Measurements from ENCODE around the gene BLTP1.

DNA sequence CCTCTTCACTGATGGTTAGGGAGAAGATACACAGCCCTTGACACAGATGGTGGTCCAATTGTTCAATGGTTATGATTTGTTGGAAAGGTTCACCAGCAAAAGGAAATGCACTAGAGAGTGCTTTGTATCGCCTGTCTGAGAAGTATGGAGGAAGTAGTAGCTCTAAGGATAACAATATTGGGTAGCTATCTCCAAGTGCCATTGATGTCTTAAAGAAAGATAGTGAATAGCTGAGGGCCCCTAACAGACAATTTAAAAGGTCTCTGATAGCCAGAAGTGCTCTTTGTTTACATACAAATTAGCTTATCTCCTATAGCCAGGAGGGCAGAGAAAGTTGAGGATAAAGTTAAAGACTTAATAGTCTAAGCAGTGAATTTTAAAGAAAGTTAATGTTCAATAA is 33.9 kb upstream of the BLTP1 start:
- TF ChIP-seq, protein P1, sequence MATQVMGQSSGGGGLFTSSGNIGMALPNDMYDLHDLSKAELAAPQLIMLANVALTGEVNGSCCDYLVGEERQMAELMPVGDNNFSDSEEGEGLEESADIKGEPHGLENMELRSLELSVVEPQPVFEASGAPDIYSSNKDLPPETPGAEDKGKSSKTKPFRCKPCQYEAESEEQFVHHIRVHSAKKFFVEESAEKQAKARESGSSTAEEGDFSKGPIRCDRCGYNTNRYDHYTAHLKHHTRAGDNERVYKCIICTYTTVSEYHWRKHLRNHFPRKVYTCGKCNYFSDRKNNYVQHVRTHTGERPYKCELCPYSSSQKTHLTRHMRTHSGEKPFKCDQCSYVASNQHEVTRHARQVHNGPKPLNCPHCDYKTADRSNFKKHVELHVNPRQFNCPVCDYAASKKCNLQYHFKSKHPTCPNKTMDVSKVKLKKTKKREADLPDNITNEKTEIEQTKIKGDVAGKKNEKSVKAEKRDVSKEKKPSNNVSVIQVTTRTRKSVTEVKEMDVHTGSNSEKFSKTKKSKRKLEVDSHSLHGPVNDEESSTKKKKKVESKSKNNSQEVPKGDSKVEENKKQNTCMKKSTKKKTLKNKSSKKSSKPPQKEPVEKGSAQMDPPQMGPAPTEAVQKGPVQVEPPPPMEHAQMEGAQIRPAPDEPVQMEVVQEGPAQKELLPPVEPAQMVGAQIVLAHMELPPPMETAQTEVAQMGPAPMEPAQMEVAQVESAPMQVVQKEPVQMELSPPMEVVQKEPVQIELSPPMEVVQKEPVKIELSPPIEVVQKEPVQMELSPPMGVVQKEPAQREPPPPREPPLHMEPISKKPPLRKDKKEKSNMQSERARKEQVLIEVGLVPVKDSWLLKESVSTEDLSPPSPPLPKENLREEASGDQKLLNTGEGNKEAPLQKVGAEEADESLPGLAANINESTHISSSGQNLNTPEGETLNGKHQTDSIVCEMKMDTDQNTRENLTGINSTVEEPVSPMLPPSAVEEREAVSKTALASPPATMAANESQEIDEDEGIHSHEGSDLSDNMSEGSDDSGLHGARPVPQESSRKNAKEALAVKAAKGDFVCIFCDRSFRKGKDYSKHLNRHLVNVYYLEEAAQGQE (tag by site-specific recombination; IDR thresholded peaks at IDR 0.05): no peak
- no peak for TF ChIP-seq OVOL3 (tag by site-specific recombination; IDR thresholded peaks at IDR 0.05)
- TF ChIP-seq, protein P2, sequence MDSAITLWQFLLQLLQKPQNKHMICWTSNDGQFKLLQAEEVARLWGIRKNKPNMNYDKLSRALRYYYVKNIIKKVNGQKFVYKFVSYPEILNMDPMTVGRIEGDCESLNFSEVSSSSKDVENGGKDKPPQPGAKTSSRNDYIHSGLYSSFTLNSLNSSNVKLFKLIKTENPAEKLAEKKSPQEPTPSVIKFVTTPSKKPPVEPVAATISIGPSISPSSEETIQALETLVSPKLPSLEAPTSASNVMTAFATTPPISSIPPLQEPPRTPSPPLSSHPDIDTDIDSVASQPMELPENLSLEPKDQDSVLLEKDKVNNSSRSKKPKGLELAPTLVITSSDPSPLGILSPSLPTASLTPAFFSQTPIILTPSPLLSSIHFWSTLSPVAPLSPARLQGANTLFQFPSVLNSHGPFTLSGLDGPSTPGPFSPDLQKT (IDR thresholded peaks at IDR 0.05; ENCODE audit: borderline replicate concordance, low read depth, low read length): no peak
- no peak for TF ChIP-seq ZNF677 (tag by site-specific recombination; IDR thresholded peaks at IDR 0.05)
- TF ChIP-seq ZNF214 (tag by site-specific recombination; IDR thresholded peaks at IDR 0.05; ENCODE audit: borderline replicate concordance): no peak
- TF ChIP-seq PRDM6 (tag by site-specific recombination; IDR thresholded peaks at IDR 0.05): no peak
- no peak for TF ChIP-seq ZBTB21 (tag by site-specific recombination; IDR thresholded peaks at IDR 0.05)
- TF ChIP-seq, protein P3, sequence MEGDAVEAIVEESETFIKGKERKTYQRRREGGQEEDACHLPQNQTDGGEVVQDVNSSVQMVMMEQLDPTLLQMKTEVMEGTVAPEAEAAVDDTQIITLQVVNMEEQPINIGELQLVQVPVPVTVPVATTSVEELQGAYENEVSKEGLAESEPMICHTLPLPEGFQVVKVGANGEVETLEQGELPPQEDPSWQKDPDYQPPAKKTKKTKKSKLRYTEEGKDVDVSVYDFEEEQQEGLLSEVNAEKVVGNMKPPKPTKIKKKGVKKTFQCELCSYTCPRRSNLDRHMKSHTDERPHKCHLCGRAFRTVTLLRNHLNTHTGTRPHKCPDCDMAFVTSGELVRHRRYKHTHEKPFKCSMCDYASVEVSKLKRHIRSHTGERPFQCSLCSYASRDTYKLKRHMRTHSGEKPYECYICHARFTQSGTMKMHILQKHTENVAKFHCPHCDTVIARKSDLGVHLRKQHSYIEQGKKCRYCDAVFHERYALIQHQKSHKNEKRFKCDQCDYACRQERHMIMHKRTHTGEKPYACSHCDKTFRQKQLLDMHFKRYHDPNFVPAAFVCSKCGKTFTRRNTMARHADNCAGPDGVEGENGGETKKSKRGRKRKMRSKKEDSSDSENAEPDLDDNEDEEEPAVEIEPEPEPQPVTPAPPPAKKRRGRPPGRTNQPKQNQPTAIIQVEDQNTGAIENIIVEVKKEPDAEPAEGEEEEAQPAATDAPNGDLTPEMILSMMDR (tag by site-specific recombination; IDR thresholded peaks at IDR 0.05): no peak
- no peak for TF ChIP-seq ZNF529 (tag by site-specific recombination; IDR thresholded peaks at IDR 0.05; ENCODE audit: insufficient replicate concordance)
- no peak for TF ChIP-seq ZNF274 (IDR thresholded peaks at IDR 0.05; ENCODE audit: low read length)
- no peak for TF ChIP-seq ZNF274 (tag by site-specific recombination; IDR thresholded peaks at IDR 0.05; ENCODE audit: borderline replicate concordance)
- no peak for TF ChIP-seq TCF7L2 (IDR thresholded peaks at IDR 0.05; ENCODE audit: borderline replicate concordance, low read depth, low read length)
- no peak for TF ChIP-seq BCL11A (tag by site-specific recombination; IDR thresholded peaks at IDR 0.05; ENCODE audit: low read depth)
- TF ChIP-seq YY2 (tag by site-specific recombination; IDR thresholded peaks at IDR 0.05): no peak
